IPS-11a (cell line): Measurements from ENCODE around the gene PACSIN1.
"Not testable (repeated sequence)": the region's sequence is repeated elsewhere in the genome, so short reads cannot be mapped to it uniquely, and the experiment has no call there.

Source experiments
- H3K4me3 ChIP-seq: one replicate; pipeline ENCODE4 v1.5.1; 2013; ENCODE audit warnings: low read depth, low read length, control low read depth

The PACSIN1 gene

GRCh38 chr6:34457742-34458735 lies 7.8 kb upstream of the PACSIN1 start:
- H3K4me3 ChIP-seq, result no peak overlapping the region

- H3K4me3 ChIP-seq, result no peak overlapping the region
Observed at GRCh38 chr6:34459899-34460593, 5.8 kb upstream of the PACSIN1 start.

GRCh38 chr6:34460796-34461507 lies 4.9 kb upstream of the PACSIN1 start:
- no peak overlapping the region for H3K4me3 ChIP-seq

- H3K4me3 ChIP-seq, result no peak overlapping the region
Observed at GRCh38 chr6:34462010-34462409, 3.9 kb upstream of the PACSIN1 start.

- no peak overlapping the region for H3K4me3 ChIP-seq
Observed at GRCh38 chr6:34462551-34462971, 3.3 kb upstream of the PACSIN1 start.

GRCh38 chr6:34463299-34463698 lies 2.6 kb upstream of the PACSIN1 start:
- H3K4me3 ChIP-seq, result no peak overlapping the region

- H3K4me3 ChIP-seq, result no peak overlapping the region
Observed at GRCh38 chr6:34463849-34464248, 2.0 kb upstream of the PACSIN1 start.

- H3K4me3 ChIP-seq, result peak overlapping the region; percentile 41
Observed at GRCh38 chr6:34466242-34467185, 638 bp downstream of the PACSIN1 start.

- H3K4me3 ChIP-seq, result no peak overlapping the region
Observed at GRCh38 chr6:34468378-34468892, 2.6 kb downstream of the PACSIN1 start.

- no peak overlapping the region for H3K4me3 ChIP-seq
Observed at GRCh38 chr6:34469499-34469898, 3.6 kb downstream of the PACSIN1 start.

GRCh38 chr6:34472425-34472824 lies 6.5 kb downstream of the PACSIN1 start:
- no peak overlapping the region for H3K4me3 ChIP-seq

GRCh38 chr6:34473967-34474366 lies 8.1 kb downstream of the PACSIN1 start:
- no peak overlapping the region for H3K4me3 ChIP-seq

GRCh38 chr6:34474754-34475153 lies 8.9 kb downstream of the PACSIN1 start:
- no peak overlapping the region for H3K4me3 ChIP-seq

- H3K4me3 ChIP-seq, result no peak overlapping the region
Observed at GRCh38 chr6:34475238-34475682, 9.4 kb downstream of the PACSIN1 start.

GRCh38 chr6:34475767-34476328 lies 10.0 kb downstream of the PACSIN1 start:
- no peak overlapping the region for H3K4me3 ChIP-seq

- no peak overlapping the region for H3K4me3 ChIP-seq
Observed at GRCh38 chr6:34476447-34476846, 10.6 kb downstream of the PACSIN1 start.

- no peak overlapping the region for H3K4me3 ChIP-seq
Observed at GRCh38 chr6:34476921-34477320, 11.0 kb downstream of the PACSIN1 start.

GRCh38 chr6:34478796-34479195 lies 12.9 kb downstream of the PACSIN1 start:
- no peak overlapping the region for H3K4me3 ChIP-seq

- not testable (repeated sequence) for H3K4me3 ChIP-seq
Observed at GRCh38 chr6:34483781-34484180, 17.9 kb downstream of the PACSIN1 start.

GRCh38 chr6:34484391-34484790 lies 18.5 kb downstream of the PACSIN1 start:
- H3K4me3 ChIP-seq, result no peak overlapping the region
